PC-3 (cell line): ENCODE data around the gene PIP5K1C.

Experiments used
- EZH2 ChIP-seq: fragments of 300-600 bp; sonication (generic); IDR thresholded peaks from one replicate; pipeline ENCODE4 v1.6.1; 2017; ENCODE audit warnings: antibody characterized with exemption, mild to moderate bottlenecking, low read length; ENCODE audit not compliant: unreplicated experiment
- EZH2phosphoT487 ChIP-seq: fragments of 300-600 bp; sonication (generic); IDR thresholded peaks from 2 replicates; pipeline ENCODE4 v1.6.1; 2018; ENCODE audit warnings: mild to moderate bottlenecking, antibody characterized with exemption, low read length, borderline replicate concordance
- TF ChIP-seq, protein P1 (sequence below): fragments of 300-600 bp; sonication (generic); conservative IDR thresholded peaks from 2 replicates; pipeline ENCODE4 v1.5.1; 2017; ENCODE audit warnings: antibody characterized with exemption, low read depth, mild to moderate bottlenecking, low read length

DNA sequence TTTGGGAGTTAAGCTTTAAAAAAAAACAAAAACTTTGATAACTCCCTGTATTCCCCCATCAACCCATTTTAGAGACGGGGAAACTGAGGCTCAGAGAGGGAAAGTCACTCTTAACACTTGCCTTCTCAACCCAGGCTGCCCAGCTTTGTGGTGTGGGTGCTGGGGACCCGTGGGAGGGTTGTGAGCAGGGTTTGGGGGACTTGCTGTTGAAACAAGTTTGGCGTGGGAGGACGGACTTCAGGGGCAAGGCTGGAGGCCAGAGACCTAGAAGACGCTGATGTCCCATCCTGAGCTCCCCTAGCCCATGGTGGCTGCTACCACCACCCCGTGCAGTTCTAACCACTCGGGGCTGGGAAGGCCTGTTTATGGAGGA, 72.9 kb downstream of the PIP5K1C start:
- no peak for TF ChIP-seq EZH2
- TF ChIP-seq, protein P1, sequence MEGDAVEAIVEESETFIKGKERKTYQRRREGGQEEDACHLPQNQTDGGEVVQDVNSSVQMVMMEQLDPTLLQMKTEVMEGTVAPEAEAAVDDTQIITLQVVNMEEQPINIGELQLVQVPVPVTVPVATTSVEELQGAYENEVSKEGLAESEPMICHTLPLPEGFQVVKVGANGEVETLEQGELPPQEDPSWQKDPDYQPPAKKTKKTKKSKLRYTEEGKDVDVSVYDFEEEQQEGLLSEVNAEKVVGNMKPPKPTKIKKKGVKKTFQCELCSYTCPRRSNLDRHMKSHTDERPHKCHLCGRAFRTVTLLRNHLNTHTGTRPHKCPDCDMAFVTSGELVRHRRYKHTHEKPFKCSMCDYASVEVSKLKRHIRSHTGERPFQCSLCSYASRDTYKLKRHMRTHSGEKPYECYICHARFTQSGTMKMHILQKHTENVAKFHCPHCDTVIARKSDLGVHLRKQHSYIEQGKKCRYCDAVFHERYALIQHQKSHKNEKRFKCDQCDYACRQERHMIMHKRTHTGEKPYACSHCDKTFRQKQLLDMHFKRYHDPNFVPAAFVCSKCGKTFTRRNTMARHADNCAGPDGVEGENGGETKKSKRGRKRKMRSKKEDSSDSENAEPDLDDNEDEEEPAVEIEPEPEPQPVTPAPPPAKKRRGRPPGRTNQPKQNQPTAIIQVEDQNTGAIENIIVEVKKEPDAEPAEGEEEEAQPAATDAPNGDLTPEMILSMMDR, result no peak
- TF ChIP-seq EZH2phosphoT487, result no peak
